HepG2 (cell line): ENCODE data around the gene PRAMEF18. TPM values are rescaled to one million over a fixed set of nuclear protein-coding genes. Genes with fewer than 3 reads are reported as not detected.
"Not testable (repeated sequence)": the region's sequence is repeated elsewhere in the genome, so short reads cannot be mapped to it uniquely, and the experiment has no call there.

ENCODE experiments used
- ATAC-seq: fragments of 200-7000 bp; cut with Tn5 transposase; 3 replicates; pipeline ENCODE4 v1.9.1; 2020; ENCODE audit warnings: mild to moderate bottlenecking, moderate library complexity
- BruUV-seq: library from RNA; stranded (reverse); fragments of 400-500 nt; replicated peaks from 2 replicates; lab custom pipeline; 2021; lab: Mats Ljungman, UMichigan
- CTCF ChIA-PET: fragments of 300-600 bp; formaldehyde crosslinking; extraction: SDS; loops from one replicate; lab custom pipeline; 2021; ENCODE audit warnings: low total read pairs, inconsistent platforms, low intra/inter-chr PET ratio; lab: Yijun Ruan, JAX
- POLR2A ChIA-PET: fragments of 350-600 bp; sonication (Branson Sonifier 250); formaldehyde crosslinking; loops from one replicate; lab custom pipeline; 2020; ENCODE audit warnings: antibody characterized with exemption, inconsistent platforms; lab: Yijun Ruan, JAX
- DNase-seq: peaks from one replicate; pipeline ENCODE4 v3.0.0-alpha.2; 2015; ENCODE audit warnings: low spot score
- FAIRE-seq: peaks from 3 replicates; lab custom pipeline; 2011; peaks lifted over from hg19 to GRCh38; lab: Jason Lieb, UNC
- H2AFZ ChIP-seq: one replicate; pipeline ENCODE4 v1.6.1; 2011; ENCODE audit warnings: low read length, inconsistent platforms
- H3K27ac ChIP-seq: fragments of 300-600 bp; 3 replicates; pipeline ENCODE4 v1.8.0; 2011; ENCODE audit warnings: mixed run types, mild to moderate bottlenecking, mixed read lengths, low read length, inconsistent platforms; ENCODE audit not compliant: insufficient read depth; ENCODE audit errors: extremely low read length
- H3K27me3 ChIP-seq, 2 experiments: fragments of 200-600 bp in 1 of 2; 2 replicates in 1 of 2; 3 replicates in 1 of 2; pipeline versions ENCODE4 v1.6.0 to v1.8.0; 2011; ENCODE audit warnings: low read length in 2 of 2, mild to moderate bottlenecking in 2 of 2, moderate library complexity in 2 of 2, inconsistent platforms in 1 of 2; ENCODE audit not compliant: insufficient read depth in 2 of 2, control insufficient read depth in 1 of 2
- H3K36me3 ChIP-seq, 2 experiments: fragments of 200-600 bp in 1 of 2; replicated peaks in 1 of 2; 2 replicates in 1 of 2; 3 replicates in 1 of 2; pipeline versions ENCODE4 v1.5.1 to v1.8.0; 2011; ENCODE audit warnings: low read length in 2 of 2, inconsistent platforms in 1 of 2; ENCODE audit not compliant: insufficient read depth in 2 of 2, control insufficient read depth in 1 of 2
- H3K4me1 ChIP-seq: 2 replicates; pipeline ENCODE4 v1.5.1; 2012; ENCODE audit warnings: low read length, inconsistent platforms; ENCODE audit not compliant: insufficient read depth
- H3K4me2 ChIP-seq: 2 replicates; pipeline ENCODE4 v1.6.0; 2011; ENCODE audit warnings: low read depth, low read length, inconsistent platforms
- H3K4me3 ChIP-seq, 3 experiments: fragments of 200-600 bp in 1 of 3; sonication (generic), shearing (Covaris generic) in 1 of 3; replicated peaks in 1 of 3; 2 replicates each; pipeline ENCODE4 v1.5.1; 2011 to 2016; ENCODE audit warnings: low read length in 3 of 3, inconsistent platforms in 2 of 3, low read depth in 2 of 3, mild to moderate bottlenecking in 2 of 3, control low read depth in 1 of 3, mixed read lengths in 1 of 3; ENCODE audit not compliant: insufficient read depth in 1 of 3
- H3K79me2 ChIP-seq: one replicate; pipeline ENCODE4 v1.6.1; 2011; ENCODE audit warnings: low read length, inconsistent platforms; ENCODE audit not compliant: insufficient read depth
- H3K9ac ChIP-seq: 2 replicates; pipeline ENCODE4 v1.6.0; 2011; ENCODE audit warnings: mild to moderate bottlenecking, low read depth, low read length, inconsistent platforms; ENCODE audit not compliant: insufficient read depth
- H3K9me3 ChIP-seq: 2 replicates; pipeline ENCODE4 v1.5.1; 2012; ENCODE audit warnings: mild to moderate bottlenecking, low read length
- H4K20me1 ChIP-seq: 2 replicates; pipeline ENCODE4 v1.6.0; 2011; ENCODE audit warnings: inconsistent platforms, mild to moderate bottlenecking, low read length, moderate library complexity; ENCODE audit not compliant: insufficient read depth
- WGBS: methylation state at CpG from one replicate; pipeline ENCODE4 v1.1.6; 2017; ENCODE audit warnings: low lambda C conversion rate; 5-methylcytosine and 5-hydroxymethylcytosine counted together
- in situ Hi-C: cut with HindIII; loops from 2 replicates; pipeline ENCODE4 v1.10.0; 2017; ENCODE audit warnings: low pct_unique_long_range_greater_than_20kb; ENCODE audit not compliant: extremely low pct_ligation_motif_present
- intact Hi-C: fragments of 100-400 bp; cut with micrococcal nuclease; formaldehyde crosslinking; loops from one replicate; pipeline ENCODE4 v1.10.0; 2022; ENCODE audit not compliant: unreplicated experiment
- polyA plus RNA-seq, 8 experiments: library from polyadenylated mRNA; depleted of rRNA in 3 of 8; stranded (reverse) in 7 of 8; unstranded in 1 of 8; fragments of >200 nt; fragmentation: Illumina TruSeq in 4 of 8; extraction: Trizol in 4 of 8; gene quantifications; 2 replicates each; pipeline versions ENCODE4 v1.2.1 to v1.2.3, GENCODE V29; 2011 to 2016; ENCODE audit warnings: low read depth in 4 of 8, missing spikeins in 1 of 8, mixed read lengths in 1 of 8; ENCODE audit not compliant: insufficient read depth in 1 of 8
- total RNA-seq, 5 experiments: library from RNA; depleted of rRNA; stranded (reverse); fragments of >200 nt; fragmentation: Illumina TruSeq; extraction: Trizol; gene quantifications; 2 replicates each; pipeline ENCODE4 v1.2.3, GENCODE V29; 2016; ENCODE audit warnings: low read depth in 1 of 5

The PRAMEF18 gene
- total and polyA plus RNA-seq, 2 of the 13 experiments (the other 11 are each of a cell fraction or from before 2014, with no cell fraction given), result not detected

DNA sequence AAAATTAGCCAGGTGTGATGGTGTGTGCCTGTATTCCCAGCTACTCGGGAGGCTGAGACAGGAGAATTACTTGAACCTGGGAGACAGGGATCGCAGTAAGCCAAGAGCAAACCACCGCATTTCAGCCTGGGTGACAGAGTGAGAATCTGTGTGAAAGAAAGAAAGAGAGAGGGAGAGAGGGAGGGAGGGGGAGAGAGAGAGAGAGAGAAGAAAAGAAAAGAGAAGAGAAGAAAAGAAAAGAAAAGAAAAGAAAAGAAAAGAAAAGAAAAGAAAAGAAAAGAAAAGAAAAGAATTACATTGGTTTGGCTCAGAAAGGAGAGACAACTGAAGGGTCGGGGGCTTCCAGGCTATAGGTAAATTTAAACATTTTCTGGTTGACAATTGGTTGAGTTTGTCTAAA is 13.7 kb upstream of the PRAMEF18 start:
- H3K4me3 ChIP-seq, H3K27ac ChIP-seq, H3K4me2 ChIP-seq, in situ Hi-C loops, H3K36me3 ChIP-seq, FAIRE-seq, H3K9ac ChIP-seq, CTCF ChIA-PET, intact Hi-C loops, DNase-seq, H3K27me3 ChIP-seq, POLR2A ChIA-PET, BruUV-seq, H4K20me1 ChIP-seq, ATAC-seq, H3K79me2 ChIP-seq, H3K4me1 ChIP-seq, H3K9me3 ChIP-seq, H2AFZ ChIP-seq: not testable (repeated sequence)
- 26% methylated on average over 4 of the region's 4 CpGs for WGBS

DNA sequence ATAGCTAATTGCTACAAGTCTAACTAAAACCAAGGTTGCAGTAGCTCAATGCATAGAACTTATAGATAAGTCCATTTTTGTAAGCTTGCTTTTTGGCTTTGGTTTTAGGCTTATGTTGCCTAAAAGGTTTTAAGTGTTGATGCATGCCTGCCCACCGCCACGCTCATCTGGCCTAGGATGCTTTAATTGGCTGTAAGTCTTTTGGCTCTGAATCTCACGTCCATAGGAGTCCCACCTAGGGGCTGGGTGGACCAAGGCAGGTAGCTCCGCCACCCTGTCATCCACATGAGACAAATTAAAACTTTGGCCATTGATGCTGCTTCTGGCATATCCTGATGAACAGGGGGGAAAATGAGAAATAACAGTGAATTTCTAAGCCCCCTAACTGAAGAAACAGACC is 11.6 kb upstream of the PRAMEF18 start:
- H3K27ac ChIP-seq, H3K4me1 ChIP-seq, POLR2A ChIA-PET, H3K27me3 ChIP-seq, DNase-seq, H3K9ac ChIP-seq, H3K36me3 ChIP-seq, H3K79me2 ChIP-seq, intact Hi-C loops, H3K9me3 ChIP-seq, CTCF ChIA-PET, BruUV-seq, H4K20me1 ChIP-seq, H2AFZ ChIP-seq, in situ Hi-C loops, H3K4me2 ChIP-seq, H3K4me3 ChIP-seq, FAIRE-seq, ATAC-seq: not testable (repeated sequence)
- 15% methylated on average over 4 of the region's 4 CpGs for WGBS

DNA sequence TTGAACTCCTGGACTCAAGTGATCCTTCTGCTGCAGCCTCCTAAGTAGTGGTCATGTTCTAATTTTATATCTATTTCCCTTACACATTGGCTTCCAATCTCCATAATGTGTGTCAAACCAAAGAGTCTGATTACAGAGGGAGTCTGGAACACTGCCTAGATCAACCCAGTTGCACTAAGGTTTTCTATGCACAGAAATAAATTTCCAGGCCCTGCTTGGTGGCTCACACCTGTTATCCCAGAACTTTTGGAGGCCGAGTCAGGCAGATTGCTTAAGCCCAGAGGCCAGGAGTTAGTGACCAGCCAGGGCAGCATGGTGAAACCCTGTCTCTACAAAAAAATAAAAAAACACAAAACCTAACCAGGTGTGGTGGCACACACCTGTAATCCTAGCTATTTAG is 8.1 kb upstream of the PRAMEF18 start:
- not testable (repeated sequence) for H4K20me1 ChIP-seq

DNA sequence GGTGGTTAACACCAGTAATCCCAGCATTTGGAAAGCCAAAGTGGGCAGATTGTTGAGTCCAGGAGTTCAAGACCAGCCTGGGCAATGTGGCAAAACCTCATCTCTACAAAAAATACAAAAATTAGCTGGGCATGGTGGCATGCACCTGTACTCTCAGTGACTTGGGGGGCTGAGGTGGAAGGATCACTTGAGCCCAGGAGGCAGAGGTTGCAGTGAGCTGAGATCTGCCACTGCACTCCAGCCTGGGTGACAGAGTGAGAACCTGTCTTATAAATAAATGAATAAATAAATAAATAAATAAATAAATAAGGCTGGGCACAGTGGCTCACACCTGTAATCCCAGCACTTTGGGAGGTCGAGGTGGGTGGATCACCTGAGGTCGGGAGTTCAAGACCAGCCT is 6.1 kb upstream of the PRAMEF18 start:
- DNase-seq, H4K20me1 ChIP-seq, CTCF ChIA-PET, FAIRE-seq, H3K4me1 ChIP-seq, H3K27me3 ChIP-seq, H3K79me2 ChIP-seq, intact Hi-C loops, BruUV-seq, H3K9ac ChIP-seq, H3K4me2 ChIP-seq, in situ Hi-C loops, H3K9me3 ChIP-seq, POLR2A ChIA-PET, H3K27ac ChIP-seq, ATAC-seq, H3K36me3 ChIP-seq, H3K4me3 ChIP-seq, H2AFZ ChIP-seq: not testable (repeated sequence)
- 2% methylated on average over 2 of the region's 2 CpGs for WGBS

More for the DNA sequence above, 8.1 kb upstream of the PRAMEF18 start:
- CTCF ChIA-PET, H3K9ac ChIP-seq, FAIRE-seq, POLR2A ChIA-PET, in situ Hi-C loops, DNase-seq, H3K27me3 ChIP-seq, H2AFZ ChIP-seq, H3K4me2 ChIP-seq, H3K4me3 ChIP-seq, BruUV-seq, H3K27ac ChIP-seq, intact Hi-C loops, H3K79me2 ChIP-seq, H3K36me3 ChIP-seq, ATAC-seq, H3K4me1 ChIP-seq, H3K9me3 ChIP-seq: not testable (repeated sequence)
- WGBS, result 4% methylated on average over 1 of the region's 1 CpG
